GM12872 (cell line): ENCODE results near the gene WEE2.

Experiments
- TF ChIP-seq, protein P1 (sequence below): IDR thresholded peaks from 3 replicates; pipeline ENCODE4 v1.5.1; 2011; ENCODE audit warnings: low read depth, mild to moderate bottlenecking, low read length, moderate library complexity; ENCODE audit not compliant: insufficient read depth

The WEE2 gene

GRCh38 chr7:141754939-141755338, 46.8 kb downstream of the WEE2 start:
- TF ChIP-seq, protein P1, sequence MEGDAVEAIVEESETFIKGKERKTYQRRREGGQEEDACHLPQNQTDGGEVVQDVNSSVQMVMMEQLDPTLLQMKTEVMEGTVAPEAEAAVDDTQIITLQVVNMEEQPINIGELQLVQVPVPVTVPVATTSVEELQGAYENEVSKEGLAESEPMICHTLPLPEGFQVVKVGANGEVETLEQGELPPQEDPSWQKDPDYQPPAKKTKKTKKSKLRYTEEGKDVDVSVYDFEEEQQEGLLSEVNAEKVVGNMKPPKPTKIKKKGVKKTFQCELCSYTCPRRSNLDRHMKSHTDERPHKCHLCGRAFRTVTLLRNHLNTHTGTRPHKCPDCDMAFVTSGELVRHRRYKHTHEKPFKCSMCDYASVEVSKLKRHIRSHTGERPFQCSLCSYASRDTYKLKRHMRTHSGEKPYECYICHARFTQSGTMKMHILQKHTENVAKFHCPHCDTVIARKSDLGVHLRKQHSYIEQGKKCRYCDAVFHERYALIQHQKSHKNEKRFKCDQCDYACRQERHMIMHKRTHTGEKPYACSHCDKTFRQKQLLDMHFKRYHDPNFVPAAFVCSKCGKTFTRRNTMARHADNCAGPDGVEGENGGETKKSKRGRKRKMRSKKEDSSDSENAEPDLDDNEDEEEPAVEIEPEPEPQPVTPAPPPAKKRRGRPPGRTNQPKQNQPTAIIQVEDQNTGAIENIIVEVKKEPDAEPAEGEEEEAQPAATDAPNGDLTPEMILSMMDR, result peak; percentile 48

DNA sequence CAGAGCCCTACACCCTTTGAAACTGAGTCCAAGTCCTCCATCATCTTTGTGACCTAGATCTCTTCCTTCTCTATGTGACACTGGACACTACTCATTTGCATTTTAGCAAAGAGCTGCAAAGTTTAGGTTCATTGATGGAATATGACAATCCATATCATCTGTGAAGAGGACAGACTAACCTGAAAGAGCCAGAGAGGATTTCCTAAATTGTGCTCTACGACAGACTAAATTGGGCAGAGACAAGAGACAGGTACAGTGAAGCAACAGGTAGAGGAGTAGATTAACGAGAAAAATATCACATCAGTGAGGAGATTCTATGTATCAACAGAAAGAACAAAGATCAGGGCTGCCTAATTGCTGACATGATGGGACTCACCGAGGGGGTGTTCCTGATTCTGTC, 55.6 kb downstream of the WEE2 start, which contains the start of gene TAS2R3:
Gene TAS2R3 (plus strand): TSS at position 301 of the 400 bp plus-strand sequence. CDS start 62 bp downstream, at position 363.
- TF ChIP-seq, protein P1, result no peak

DNA sequence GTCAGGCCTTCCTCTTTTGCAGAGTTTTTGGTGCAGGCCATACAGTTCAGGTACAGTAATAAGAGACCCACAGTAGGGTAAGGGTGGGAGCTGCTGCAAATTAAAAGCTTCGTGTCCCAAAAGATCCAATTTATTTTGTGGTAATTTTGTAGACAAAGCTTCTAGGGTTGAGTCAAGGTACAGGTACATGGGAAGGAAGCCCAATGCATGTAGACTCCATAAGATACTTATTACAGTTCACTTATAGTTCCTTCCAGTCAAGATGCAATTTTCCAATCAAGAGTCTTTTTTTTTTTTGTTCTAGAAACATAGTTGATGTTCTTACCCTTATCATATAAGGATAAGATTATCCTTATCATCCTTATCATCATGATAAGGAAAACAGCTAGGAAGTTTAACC, 68.2 kb downstream of the WEE2 start, which contains the start of gene TAS2R4:
Gene TAS2R4 (plus strand): TSS at position 301 of the 400 bp plus-strand sequence. CDS start 1,815 bp downstream, outside the sequence.
- TF ChIP-seq, protein P1, result no peak
